Adrenal gland (tissue), 12 donors: ENCODE measurements around the gene VPREB1. TPM values are rescaled to one million over a fixed set of nuclear protein-coding genes. Genes with fewer than 3 reads are reported as not detected.
A peak's percentile ranks its signal among the peaks of the same experiment; 100 is the strongest.
"Not testable (repeated sequence)": the region's sequence is repeated elsewhere in the genome, so short reads cannot be mapped to it uniquely, and the experiment has no call there.

Experiments
- DNase-seq, 7 donors: peaks; one replicate each; pipeline ENCODE4 v3.0.0-alpha.2; 2019 to 2020
- H3K27ac ChIP-seq, 5 donors: fragments of 200-600 bp; sonication (generic) in 4 of 5; 1 replicate in 3 of 5; 2 replicates in 2 of 5; pipeline versions ENCODE4 v1.5.1 to v1.8.0; 2016 to 2020; ENCODE audit warnings: mild to moderate bottlenecking in 1 of 5
- H3K27me3 ChIP-seq: fragments of 200-600 bp; 2 replicates; pipeline ENCODE4 v1.8.0; 2021
- H3K36me3 ChIP-seq, 2 donors: fragments of 200-600 bp; replicated peaks in 1 of 2; 1 replicate in 1 of 2; 2 replicates in 1 of 2; pipeline versions ENCODE4 v1.5.1 to v1.8.0; 2018 to 2022
- H3K4me1 ChIP-seq, 2 donors: fragments of 200-600 bp; replicated peaks in 1 of 2; 1 replicate in 1 of 2; 2 replicates in 1 of 2; pipeline versions ENCODE4 v1.5.1 to v1.8.0; 2018 to 2021
- H3K4me3 ChIP-seq, 4 donors: fragments of 200-600 bp; sonication (generic) in 3 of 4; one replicate each; pipeline ENCODE4 v1.5.1; 2016 to 2018
- H3K9me3 ChIP-seq, 3 donors: fragments of 200-600 bp; sonication (generic) in 1 of 3; replicated peaks in 1 of 3; 1 replicate in 2 of 3; 2 replicates in 1 of 3; pipeline versions ENCODE4 v1.5.1 to v1.8.0; 2016 to 2021
- POLR2A ChIP-seq, 2 donors: fragments of 450-650 bp; IDR thresholded peaks; one replicate each; pipeline ENCODE4 v1.6.1; 2017; ENCODE audit warnings: antibody characterized with exemption in 2 of 2, mild to moderate bottlenecking in 2 of 2, moderate library complexity in 1 of 2
- WGBS, 4 donors: extraction: QIAGEN DNeasy Blood & Tissue Kit in 2 of 4; methylation state at CpG; one replicate each; pipeline versions ENCODE4 v1.1.5 to v1.1.7; 2013 to 2017; 5-methylcytosine and 5-hydroxymethylcytosine counted together
- intact Hi-C, 2 donors: fragments of 100-400 bp; cut with DNase I; formaldehyde crosslinking; loops; one replicate each; pipeline versions ENCODE4 v1.14.1 to v1.15.0; 2022 to 2023
- polyA plus RNA-seq, 3 donors: library from polyadenylated mRNA; stranded (reverse); fragments of 200-250 nt in 2 of 3; fragments of 350-450 nt in 1 of 3; fragmentation: Illumina TruSeq in 1 of 3; extraction: RNeasy Lipid Tissue Mini Kit (QIAGEN cat#74804) in 1 of 3; gene quantifications; one replicate each; pipeline ENCODE4 v1.2.3, GENCODE V29; 2013 to 2014
- total RNA-seq, 9 donors: library from RNA; depleted of rRNA in 4 of 9; stranded (reverse); fragments of >200 nt in 4 of 9; fragments of 120-200 nt in 1 of 9; fragmentation: NEBNext Ultra II Directional in 1 of 9; extraction: Animal tissue kit (Norgen Biotek cat#: 25700) in 1 of 9; gene quantifications; one replicate each; pipeline versions ENCODE4 v1.1.0 to v1.2.4, GENCODE V29; 2013 to 2023
- TF ChIP-seq, protein P1 (sequence below), 6 experiments: fragments of 450-650 bp in 4 of 6; fragments of 200-600 bp in 2 of 6; sonication (generic) in 1 of 6; IDR thresholded peaks; 1 replicate in 5 of 6; 2 replicates in 1 of 6; pipeline versions ENCODE4 v1.5.1 to v1.8.0; 2016 to 2021; ENCODE audit warnings: antibody characterized with exemption in 6 of 6, mild to moderate bottlenecking in 2 of 6, moderate library complexity in 1 of 6
- donor health status: healthy with polysubstance abuse.
- donor health status: Bipolar disorder and iron deficiency.
- donor health status: DM: yes; HTN: yes; CAD: no.
- donor health status: DM: no; HTN: no; CAD: no.
- donor health status: DM: no; HTN: no; CAD: no.
- donor health status: DM: yes; HTN: yes; CAD: no.

VPREB1 gene
- total and polyA plus RNA-seq, 12 donors, result not detected

DNA sequence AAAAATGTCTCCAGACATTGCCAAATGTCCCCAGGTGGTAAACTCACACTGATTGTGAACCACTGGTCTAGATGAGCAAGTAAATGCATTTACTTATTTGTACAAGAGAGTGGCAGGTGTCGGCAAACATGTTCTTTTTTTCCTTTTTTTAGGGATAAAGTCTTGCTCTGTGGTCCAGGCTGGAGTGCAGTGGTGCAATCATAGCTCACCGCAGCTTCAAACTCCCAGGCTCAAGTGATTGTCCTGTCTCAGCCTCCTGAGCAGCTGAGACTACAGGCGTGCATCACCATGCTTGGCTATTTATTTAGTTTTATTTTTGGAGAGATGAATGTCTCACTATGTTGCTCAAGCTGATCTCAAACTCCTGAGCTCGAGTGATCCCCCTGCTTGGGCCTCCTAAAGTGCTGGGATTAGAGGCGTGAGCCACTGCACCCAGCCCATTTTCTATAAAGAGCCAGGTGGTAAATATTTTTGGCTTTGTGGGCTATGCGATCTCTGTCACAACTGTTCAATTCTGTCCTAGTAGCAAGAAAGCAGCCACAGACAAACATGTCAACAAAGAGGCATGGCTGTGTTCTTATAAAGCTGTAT is 1.4 kb downstream of the VPREB1 start:
- DNase-seq, result no peak
- intact Hi-C loops, result no loop called here
- Histone ChIP-seq H3K27me3 (peaks cover 7% of the 10 kb centered on the region), H3K9me3 (no peaks in the 10 kb centered on the region), H3K4me3 (no peak overlapping the region), H3K4me1 (no peaks in the 10 kb centered on the region), H3K36me3 (no peaks in the 10 kb centered on the region), H3K27ac (no peak overlapping the region)
- 72 to 81% (median 75%) methylated on average over 6 of the region's 6 CpGs for WGBS, 4 donors
- no peak for TF ChIP-seq POLR2A (IDR thresholded peaks at IDR 0.05)
- TF ChIP-seq, protein P1, sequence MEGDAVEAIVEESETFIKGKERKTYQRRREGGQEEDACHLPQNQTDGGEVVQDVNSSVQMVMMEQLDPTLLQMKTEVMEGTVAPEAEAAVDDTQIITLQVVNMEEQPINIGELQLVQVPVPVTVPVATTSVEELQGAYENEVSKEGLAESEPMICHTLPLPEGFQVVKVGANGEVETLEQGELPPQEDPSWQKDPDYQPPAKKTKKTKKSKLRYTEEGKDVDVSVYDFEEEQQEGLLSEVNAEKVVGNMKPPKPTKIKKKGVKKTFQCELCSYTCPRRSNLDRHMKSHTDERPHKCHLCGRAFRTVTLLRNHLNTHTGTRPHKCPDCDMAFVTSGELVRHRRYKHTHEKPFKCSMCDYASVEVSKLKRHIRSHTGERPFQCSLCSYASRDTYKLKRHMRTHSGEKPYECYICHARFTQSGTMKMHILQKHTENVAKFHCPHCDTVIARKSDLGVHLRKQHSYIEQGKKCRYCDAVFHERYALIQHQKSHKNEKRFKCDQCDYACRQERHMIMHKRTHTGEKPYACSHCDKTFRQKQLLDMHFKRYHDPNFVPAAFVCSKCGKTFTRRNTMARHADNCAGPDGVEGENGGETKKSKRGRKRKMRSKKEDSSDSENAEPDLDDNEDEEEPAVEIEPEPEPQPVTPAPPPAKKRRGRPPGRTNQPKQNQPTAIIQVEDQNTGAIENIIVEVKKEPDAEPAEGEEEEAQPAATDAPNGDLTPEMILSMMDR (IDR thresholded peaks at IDR 0.05), result no peak

- DNase-seq, result peak in 1 of 7 donors; percentile 27
- TF ChIP-seq, protein P1 (IDR thresholded peaks at IDR 0.05), result no peak
- no peak for TF ChIP-seq POLR2A (IDR thresholded peaks at IDR 0.05)
- no peaks in the 10 kb centered on the region for H3K4me1 ChIP-seq
- H3K36me3 ChIP-seq, result no peaks in the 10 kb centered on the region
- no peak overlapping the region for H3K27ac ChIP-seq
- H3K27me3 ChIP-seq, result peaks cover 7% of the 10 kb centered on the region
- no peaks in the 10 kb centered on the region for H3K9me3 ChIP-seq
- no peak overlapping the region for H3K4me3 ChIP-seq
- intact Hi-C loops, result no loop called here
- 66 to 86% (median 72%) methylated on average over 4 to 9 of the region's 9 CpGs for WGBS, 4 donors
Observed at GRCh38 chr22:22246706-22247105, 2.1 kb downstream of the VPREB1 start.

DNA sequence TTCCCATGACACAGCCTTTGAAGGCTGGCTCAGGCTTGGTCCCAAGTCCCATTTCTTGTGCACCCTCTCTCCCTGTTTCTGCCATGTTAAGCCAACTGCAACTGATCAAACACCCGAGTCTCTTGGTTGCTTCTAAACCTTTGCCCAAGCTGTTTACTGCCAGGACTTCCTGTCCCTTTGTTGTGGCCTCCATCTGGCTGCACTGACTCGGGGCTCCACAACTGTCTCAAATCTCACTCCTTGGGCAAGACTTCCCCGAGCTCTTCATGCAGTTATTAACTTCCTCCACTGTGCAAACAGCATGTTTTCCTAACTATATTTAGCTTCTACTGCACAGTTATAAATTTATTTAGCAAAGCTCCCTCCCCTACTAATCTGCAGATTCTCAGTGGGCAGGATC is 4.3 kb downstream of the VPREB1 start:
- Histone ChIP-seq H3K4me1 (no peaks in the 10 kb centered on the region), H3K4me3 (no peak overlapping the region), H3K36me3 (no peaks in the 10 kb centered on the region), H3K27me3 (peaks cover 7% of the 10 kb centered on the region), H3K9me3 (no peaks in the 10 kb centered on the region), H3K27ac (no peak overlapping the region)
- whole genome bisulfite sequencing, 4 donors, result 28 to 41% (median 36%) methylated on average over 3 of the region's 3 CpGs
- DNase-seq, result peak in 1 of 7 donors; percentile 10
- TF ChIP-seq, protein P1 (IDR thresholded peaks at IDR 0.05), result no peak
- no peak for TF ChIP-seq POLR2A (IDR thresholded peaks at IDR 0.05)
- intact Hi-C loops, result no loop called here

DNA sequence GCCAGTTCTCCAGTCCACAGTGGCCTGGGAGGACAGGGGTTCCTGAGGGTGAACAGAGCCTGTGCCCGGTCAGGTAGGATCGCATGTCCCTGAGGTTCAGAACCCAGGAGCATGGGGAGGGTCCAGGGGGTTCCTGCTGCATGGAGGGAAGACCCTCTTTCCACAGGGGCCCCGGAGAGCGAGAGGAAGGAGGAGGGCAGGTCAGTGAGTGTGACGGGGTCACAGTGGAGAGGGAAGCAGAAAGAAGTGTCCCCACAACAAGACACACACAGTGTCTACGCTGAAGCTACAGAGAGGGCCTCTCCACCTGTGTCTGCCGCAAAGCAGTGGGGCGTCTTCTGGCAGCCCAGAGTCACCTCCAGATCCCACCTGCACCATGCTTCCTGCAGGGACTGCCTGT is 6.1 kb downstream of the VPREB1 start:
- H3K4me3 ChIP-seq, H3K36me3 ChIP-seq, intact Hi-C loops, DNase-seq, H3K27me3 ChIP-seq, H3K27ac ChIP-seq, H3K4me1 ChIP-seq, H3K9me3 ChIP-seq: not testable (repeated sequence)
- 81 to 91% (median 84%) methylated on average over 8 of the region's 8 CpGs for WGBS, 4 donors

- H3K9me3 ChIP-seq, H3K27me3 ChIP-seq, intact Hi-C loops, H3K4me1 ChIP-seq, H3K4me3 ChIP-seq, H3K27ac ChIP-seq, H3K36me3 ChIP-seq, DNase-seq: not testable (repeated sequence)
- whole genome bisulfite sequencing, 4 donors, result 60 to 92% (median 77%) methylated on average over 5 to 13 of the region's 13 CpGs
Observed at GRCh38 chr22:22256133-22256532, 11.5 kb downstream of the VPREB1 start.

GRCh38 chr22:22258597-22259415 is 14.2 kb downstream of the VPREB1 start:
- intact Hi-C loops, DNase-seq, H3K36me3 ChIP-seq, H3K27me3 ChIP-seq, H3K4me1 ChIP-seq, H3K4me3 ChIP-seq, H3K27ac ChIP-seq, H3K9me3 ChIP-seq: not testable (repeated sequence)
- 72 to 92% (median 82%) methylated on average over 7 of the region's 7 CpGs for WGBS, 4 donors

- not testable (repeated sequence) for H3K9me3 ChIP-seq, DNase-seq
- 86 to 93% (median 91%) methylated on average over 2 of the region's 2 CpGs for WGBS, 4 donors
Observed at GRCh38 chr22:22260169-22260568, 15.6 kb downstream of the VPREB1 start.

GRCh38 chr22:22260586-22260985 is 16.0 kb downstream of the VPREB1 start:
- intact Hi-C loops, H3K36me3 ChIP-seq, H3K4me3 ChIP-seq, H3K4me1 ChIP-seq, H3K9me3 ChIP-seq, H3K27ac ChIP-seq, DNase-seq, H3K27me3 ChIP-seq: not testable (repeated sequence)
- WGBS, 4 donors, result 78 to 82% (median 79%) methylated on average over 4 of the region's 4 CpGs

More at GRCh38 chr22:22260169-22260568, 15.6 kb downstream of the VPREB1 start:
- H3K36me3 ChIP-seq, H3K4me3 ChIP-seq, H3K27ac ChIP-seq, intact Hi-C loops, H3K4me1 ChIP-seq, H3K27me3 ChIP-seq: not testable (repeated sequence)
